Ovary (tissue), 3 donors: ENCODE data around the gene PFDN1.

Experiments used
- CTCF ChIP-seq, 3 donors: fragments of 450-650 bp in 2 of 3; fragments of 200-600 bp in 1 of 3; IDR thresholded peaks; one replicate each; pipeline versions ENCODE4 v1.5.1 to v1.8.0; 2016 to 2022; ENCODE audit warnings: antibody characterized with exemption in 3 of 3, mild to moderate bottlenecking in 1 of 3
- EP300 ChIP-seq: sonication (generic); formaldehyde crosslinking; IDR thresholded peaks from one replicate; pipeline ENCODE4 v1.6.1; 2017; ENCODE audit warnings: antibody characterized with exemption
- POLR2A ChIP-seq: fragments of 450-650 bp; IDR thresholded peaks from one replicate; pipeline ENCODE4 v1.6.1; 2017; ENCODE audit warnings: antibody characterized with exemption, mild to moderate bottlenecking, moderate library complexity
- donor health status: DM: no; HTN: no; CAD: no.

- TF ChIP-seq CTCF (IDR thresholded peaks at IDR 0.05) (no peak), EP300 (no peak), POLR2A (no peak)
These were observed 39.4 kb upstream of the PFDN1 start for GRCh38 chr5:140342287-140342686.
